Subcutaneous adipose tissue (tissue), 4 donors: Measurements from ENCODE around the gene TREM1. TPM values are rescaled to one million over a fixed set of nuclear protein-coding genes. Genes with fewer than 3 reads are reported as not detected.

ENCODE experiments used
- CTCF ChIP-seq: fragments of 450-650 bp; IDR thresholded peaks from one replicate; pipeline ENCODE4 v1.5.1; 2016; ENCODE audit warnings: low read depth, mild to moderate bottlenecking, control low read depth, antibody characterized with exemption, moderate library complexity
- total RNA-seq, 4 donors: library from RNA; depleted of rRNA; stranded (reverse); fragments of >200 nt; gene quantifications; one replicate each; pipeline ENCODE4 v1.1.0, GENCODE V29; 2016

TREM1 gene
- total RNA-seq, result 1 to 10 TPM in 3 of 4 donors, under 1 TPM in 1; 0.38 to 9.5 (median 4.6) TPM

- no peak for TF ChIP-seq CTCF
Measured at GRCh38 chr6:41286544-41287346, at the start of gene TREM1. TSS of gene TREM1 (minus strand) at chr6:41286682. CDS start at chr6:41286655, 27 bp downstream.

- no peak for TF ChIP-seq CTCF
Measured at GRCh38 chr6:41335943-41336342, 49.5 kb upstream of the TREM1 start.

- TF ChIP-seq CTCF, result no peak
Measured at GRCh38 chr6:41335296-41335695, 48.8 kb upstream of the TREM1 start, which contains the start of gene NCR2. TSS of gene NCR2 (plus strand) at chr6:41335608. CDS start at chr6:41335877, 269 bp downstream.

GRCh38 chr6:41334482-41335040 lies 48.1 kb upstream of the TREM1 start:
- no peak for TF ChIP-seq CTCF

- TF ChIP-seq CTCF, result no peak
Measured at GRCh38 chr6:41332842-41333736, 46.6 kb upstream of the TREM1 start.

- no peak for TF ChIP-seq CTCF
Measured at GRCh38 chr6:41332241-41332640, 45.8 kb upstream of the TREM1 start.
